Measurements from ENCODE around the gene DENND2D.

Gene DENND2D

GRCh38 chr1:111202707-111203623 is 2.5 kb upstream of the DENND2D start:
- no peak for DNase-seq

- DNase-seq, result no peak
Observed at GRCh38 chr1:111202366-111202706, 1.9 kb upstream of the DENND2D start.

GRCh38 chr1:111201275-111202090 is 1.0 kb upstream of the DENND2D start:
- DNase-seq, result no peak

- no peak for DNase-seq
Observed at GRCh38 chr1:111200802-111201161, 336 bp upstream of the DENND2D start.

GRCh38 chr1:111199329-111199728 is 1.1 kb downstream of the DENND2D start:
- no peak for DNase-seq

- DNase-seq, result no peak
Observed at GRCh38 chr1:111198836-111199235, 1.6 kb downstream of the DENND2D start.

- DNase-seq, result no peak
Observed at GRCh38 chr1:111197598-111198284, 2.7 kb downstream of the DENND2D start.

GRCh38 chr1:111196213-111196612 is 4.2 kb downstream of the DENND2D start:
- DNase-seq, result no peak

GRCh38 chr1:111195002-111195684 is 5.3 kb downstream of the DENND2D start:
- DNase-seq, result no peak

- no peak for DNase-seq
Observed at GRCh38 chr1:111193712-111194480, 6.5 kb downstream of the DENND2D start.

- DNase-seq, result no peak
Observed at GRCh38 chr1:111192658-111193519, 7.6 kb downstream of the DENND2D start.

- DNase-seq, result no peak
Observed at GRCh38 chr1:111192074-111192473, 8.4 kb downstream of the DENND2D start.

- no peak for DNase-seq
Observed at GRCh38 chr1:111191496-111191895, 8.9 kb downstream of the DENND2D start.

- DNase-seq, result no peak
Observed at GRCh38 chr1:111190931-111191451, 9.5 kb downstream of the DENND2D start.

GRCh38 chr1:111184663-111185062 is 15.8 kb downstream of the DENND2D start:
- DNase-seq, result no peak

- DNase-seq, result no peak
Observed at GRCh38 chr1:111183308-111184069, 17.0 kb downstream of the DENND2D start.

GRCh38 chr1:111182052-111182451 is 18.4 kb downstream of the DENND2D start:
- no peak for DNase-seq

- DNase-seq, result peak; percentile 14
Observed at GRCh38 chr1:111179968-111180533, 20.4 kb downstream of the DENND2D start.

GRCh38 chr1:111176678-111177077 is 23.8 kb downstream of the DENND2D start:
- DNase-seq, result no peak

- DNase-seq, result no peak
Observed at GRCh38 chr1:111175349-111175748, 25.1 kb downstream of the DENND2D start.
